HG03066 (cell line): ENCODE results near the gene MORN1.

Experiments
- ATAC-seq: cut with Tn5 transposase; IDR thresholded peaks from one replicate; pipeline ENCODE4 v1.9.1; 2021; ENCODE audit warnings: low read depth; ENCODE audit not compliant: unreplicated experiment

Gene MORN1

DNA sequence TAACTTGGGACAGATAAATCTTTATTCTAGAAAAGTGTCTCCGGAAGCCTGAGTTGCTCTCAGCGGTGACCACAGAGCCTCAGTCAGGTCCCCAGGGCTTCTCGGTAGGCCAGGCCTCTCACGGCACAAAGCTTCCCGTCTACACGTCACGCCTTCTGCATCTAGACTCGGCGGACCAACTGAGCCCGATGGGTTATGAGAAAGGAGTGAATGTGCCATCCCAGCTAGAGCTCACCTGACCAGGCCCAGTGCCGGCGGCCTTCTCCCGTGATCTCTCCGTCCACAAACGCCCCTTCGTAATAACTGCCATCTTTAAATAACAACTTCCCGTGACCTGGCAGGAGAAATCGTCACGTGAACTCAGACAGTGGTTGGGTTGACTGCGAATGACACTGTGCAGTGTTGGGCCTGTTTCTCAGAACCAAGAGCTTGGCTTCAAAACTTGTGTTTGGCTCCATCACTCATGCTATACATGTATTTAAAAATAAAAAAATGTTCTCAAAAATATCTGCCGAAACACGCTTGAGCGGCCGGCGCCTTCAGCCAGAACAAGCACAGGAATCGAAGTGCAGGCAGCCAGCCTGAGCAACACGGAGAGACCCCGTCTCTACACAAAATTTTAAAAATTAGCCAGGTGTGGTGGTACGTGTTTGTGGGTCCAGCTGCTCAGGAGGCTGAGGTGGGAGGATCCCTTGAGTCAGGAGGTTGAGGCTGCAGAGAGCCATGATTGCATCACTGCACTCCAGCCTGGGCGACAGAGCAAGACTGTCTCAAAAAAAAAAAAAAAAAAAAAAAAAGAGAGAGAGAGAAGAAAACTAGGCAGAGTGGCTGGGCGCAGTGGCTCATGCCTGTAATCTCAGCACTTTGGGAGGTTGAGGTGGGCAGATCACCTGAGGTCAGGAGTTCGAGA, 3.1 kb downstream of the MORN1 start:
- ATAC-seq: no peak

DNA sequence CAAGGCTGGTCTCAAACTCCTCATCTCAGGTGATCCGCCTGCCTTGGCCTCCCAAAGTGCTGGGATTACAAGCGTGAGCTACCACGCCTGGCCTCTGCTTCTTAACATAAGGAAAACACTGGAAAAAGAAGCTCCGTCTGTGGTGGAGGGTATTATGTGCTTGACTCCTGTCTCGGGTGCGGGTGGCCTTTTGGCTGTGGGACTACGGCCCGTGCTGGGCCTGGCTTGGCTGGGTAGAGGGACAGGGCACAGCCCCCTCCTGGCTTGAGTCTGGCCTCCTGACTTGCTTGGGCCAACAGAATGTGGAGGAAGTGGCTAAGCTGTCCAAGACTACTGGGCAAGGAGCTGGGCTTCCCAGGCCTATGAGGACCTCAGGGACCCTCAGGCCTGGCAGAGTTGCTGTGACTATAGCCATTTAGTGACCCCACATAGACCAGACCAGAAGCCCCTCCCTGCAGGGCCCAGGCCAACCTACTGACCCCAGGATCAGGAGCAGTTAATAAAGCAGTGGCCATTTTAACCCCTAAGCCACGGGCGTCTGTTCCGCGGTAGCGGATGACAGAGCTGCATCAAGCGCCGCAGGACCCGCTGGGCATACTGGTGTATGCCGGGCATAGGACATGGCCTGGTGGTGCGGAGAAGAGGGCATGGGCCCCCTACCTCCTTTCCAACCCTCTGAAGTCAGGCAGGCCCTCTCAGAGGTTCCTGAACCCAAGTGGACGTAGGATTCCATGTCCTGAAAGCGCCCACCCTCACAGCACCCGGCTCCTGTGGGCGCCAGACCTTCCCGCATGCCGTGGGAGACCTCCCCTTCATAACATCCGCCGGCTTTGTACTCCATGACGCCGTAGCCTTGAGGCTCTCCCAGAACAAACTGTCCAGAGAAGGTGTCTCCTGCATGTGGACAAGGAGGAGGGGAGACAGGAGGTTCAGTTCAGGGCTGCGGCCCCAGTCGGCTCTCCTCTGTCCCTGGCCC, 4.4 kb downstream of the MORN1 start:
- ATAC-seq: no peak

DNA sequence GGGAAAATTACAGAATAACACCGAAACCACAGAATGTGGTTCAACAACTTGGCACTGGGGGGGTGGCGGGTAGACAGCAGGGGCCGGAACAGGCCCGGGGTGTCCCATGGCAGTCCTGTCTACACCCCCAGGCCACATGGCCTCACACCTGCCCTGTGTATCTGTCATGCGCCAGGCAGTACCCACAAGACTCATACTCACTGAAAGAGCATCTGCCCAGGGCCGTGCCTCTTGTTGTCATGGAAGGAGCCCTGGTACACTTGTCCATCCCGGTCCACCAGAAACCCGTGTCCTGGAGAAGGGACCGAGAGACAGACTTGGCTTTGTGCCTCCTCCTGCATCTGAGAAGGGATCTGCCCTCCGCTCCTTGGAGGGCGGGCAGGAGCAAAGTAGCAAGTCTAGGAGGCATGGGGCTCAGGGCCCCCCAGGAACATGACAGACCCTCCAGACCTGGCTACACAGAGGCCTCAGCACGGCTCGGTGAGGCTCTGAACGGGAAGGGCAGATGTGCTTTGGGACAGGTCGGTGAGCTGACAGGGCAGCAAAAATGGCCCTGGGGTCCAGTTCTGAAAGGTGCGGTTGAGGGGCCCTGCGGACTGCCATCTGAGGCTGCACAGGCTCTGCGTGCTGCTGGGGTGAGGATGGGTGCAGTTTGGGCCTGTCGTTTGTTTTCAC, 5.6 kb downstream of the MORN1 start:
- no peak for ATAC-seq

DNA sequence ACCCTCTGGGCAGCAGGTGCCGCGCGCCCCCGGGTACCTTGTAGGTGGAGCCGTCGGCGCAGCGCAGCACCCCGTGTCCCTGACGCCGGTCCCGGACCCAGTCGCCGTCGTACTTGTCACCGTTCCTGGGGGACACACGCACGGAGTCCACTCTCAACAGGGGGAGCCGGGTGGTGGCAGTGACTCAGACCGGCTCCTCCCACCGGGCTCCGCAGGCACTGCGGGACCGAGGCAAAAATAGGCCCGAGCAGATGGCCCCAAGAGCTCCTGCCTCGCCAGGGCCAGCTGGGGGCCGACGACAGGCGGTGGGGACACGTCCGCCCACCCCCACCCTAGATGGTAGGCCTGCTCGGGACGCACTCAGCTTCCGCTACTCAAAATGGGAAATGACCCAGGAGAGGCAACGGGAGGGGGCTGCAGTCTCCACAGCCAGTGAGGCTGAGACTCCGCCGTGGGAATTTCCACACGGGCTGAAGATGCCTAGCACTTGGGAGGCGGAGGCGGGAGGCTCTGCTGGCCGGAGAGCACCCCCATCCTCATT, 6.3 kb downstream of the MORN1 start:
- no peak for ATAC-seq

DNA sequence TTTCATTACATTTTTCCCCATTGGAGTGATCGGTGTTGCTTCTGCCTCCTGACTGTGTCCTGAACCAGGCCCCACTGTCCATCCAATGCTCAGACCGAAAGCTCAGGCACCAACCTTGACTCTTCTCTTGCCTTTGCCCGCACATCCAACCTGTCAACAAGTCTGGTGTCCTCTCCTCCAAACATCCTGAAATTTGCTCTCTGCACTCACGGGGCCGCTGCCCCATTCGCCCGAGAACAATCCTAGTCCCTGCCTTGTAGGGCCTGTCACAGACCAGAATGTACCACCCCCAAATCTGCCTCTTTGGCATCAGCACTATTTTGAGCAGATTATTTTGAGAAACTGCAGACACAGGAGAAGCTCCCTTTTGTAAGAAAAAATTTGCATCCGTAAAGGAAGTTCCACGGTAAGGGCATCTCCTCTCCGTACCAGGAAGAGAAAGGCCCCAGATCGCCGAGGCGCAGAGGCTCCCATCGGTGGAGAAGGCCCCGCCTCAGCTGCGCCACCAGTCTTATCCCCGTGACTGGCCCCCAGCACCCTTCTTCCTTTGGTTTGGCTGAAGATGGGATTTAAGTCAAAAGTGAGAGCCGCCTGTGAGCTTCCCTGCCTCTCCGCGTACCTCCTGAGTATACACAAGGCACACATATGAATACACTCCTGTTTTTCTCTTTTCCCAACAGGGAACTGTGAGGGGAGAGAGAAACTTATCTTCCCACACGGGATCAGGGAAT, 7.1 kb downstream of the MORN1 start:
- no peak for ATAC-seq

DNA sequence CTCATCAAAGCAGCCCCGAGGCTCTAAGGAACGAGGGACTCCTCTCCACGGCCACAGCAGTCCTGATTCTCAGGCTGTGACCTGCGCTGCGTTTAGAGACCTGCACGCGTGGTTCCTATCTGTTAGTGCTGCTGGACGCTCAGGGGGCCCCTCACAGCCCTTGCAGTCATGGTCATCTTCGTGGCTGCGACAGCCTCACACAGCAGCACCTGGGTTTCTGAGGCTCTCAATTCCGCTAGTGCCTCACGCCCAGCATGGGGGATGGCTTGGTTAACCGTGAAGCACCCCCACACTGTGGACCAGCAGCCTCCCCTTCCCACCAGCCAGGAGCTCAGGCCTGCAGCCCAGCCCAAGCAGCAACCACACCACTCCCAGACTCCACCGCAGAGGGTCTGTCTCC, 7.8 kb downstream of the MORN1 start:
- ATAC-seq: no peak

DNA sequence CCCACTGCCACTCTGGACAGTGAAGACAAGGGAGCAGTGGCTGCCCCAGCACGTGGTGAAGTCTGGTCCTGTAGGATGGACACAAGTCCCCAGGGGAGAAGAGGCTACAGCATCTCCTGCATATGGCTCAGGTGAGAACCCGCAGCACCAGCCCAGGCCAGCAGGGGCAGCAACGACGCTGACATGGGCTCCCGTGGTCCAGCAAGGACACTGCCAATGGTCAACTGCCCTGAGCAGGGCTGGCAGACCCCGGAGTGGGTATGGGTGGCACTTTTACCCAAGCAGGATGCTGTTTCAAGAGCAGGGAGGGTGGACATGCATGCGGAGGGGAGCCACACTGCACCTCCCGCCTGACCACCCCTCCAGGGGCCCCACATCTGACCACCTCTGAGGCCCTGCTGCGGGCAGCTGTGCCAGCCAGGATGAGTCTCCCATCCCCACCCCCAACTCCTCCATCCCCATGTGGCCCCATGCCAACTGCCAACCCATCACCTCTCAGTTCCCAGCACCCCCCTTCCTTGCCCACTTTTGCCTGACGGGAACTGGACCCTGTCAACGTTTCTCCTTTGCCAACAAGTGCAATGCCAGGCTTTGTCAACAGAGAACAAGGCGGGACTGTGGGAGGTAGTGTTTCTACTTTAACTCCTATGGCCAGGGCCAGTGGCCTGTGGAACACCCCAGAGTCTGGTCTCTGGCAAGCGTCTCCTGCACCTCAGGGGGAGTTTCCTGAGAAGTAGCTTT, 8.6 kb downstream of the MORN1 start:
- no peak for ATAC-seq

DNA sequence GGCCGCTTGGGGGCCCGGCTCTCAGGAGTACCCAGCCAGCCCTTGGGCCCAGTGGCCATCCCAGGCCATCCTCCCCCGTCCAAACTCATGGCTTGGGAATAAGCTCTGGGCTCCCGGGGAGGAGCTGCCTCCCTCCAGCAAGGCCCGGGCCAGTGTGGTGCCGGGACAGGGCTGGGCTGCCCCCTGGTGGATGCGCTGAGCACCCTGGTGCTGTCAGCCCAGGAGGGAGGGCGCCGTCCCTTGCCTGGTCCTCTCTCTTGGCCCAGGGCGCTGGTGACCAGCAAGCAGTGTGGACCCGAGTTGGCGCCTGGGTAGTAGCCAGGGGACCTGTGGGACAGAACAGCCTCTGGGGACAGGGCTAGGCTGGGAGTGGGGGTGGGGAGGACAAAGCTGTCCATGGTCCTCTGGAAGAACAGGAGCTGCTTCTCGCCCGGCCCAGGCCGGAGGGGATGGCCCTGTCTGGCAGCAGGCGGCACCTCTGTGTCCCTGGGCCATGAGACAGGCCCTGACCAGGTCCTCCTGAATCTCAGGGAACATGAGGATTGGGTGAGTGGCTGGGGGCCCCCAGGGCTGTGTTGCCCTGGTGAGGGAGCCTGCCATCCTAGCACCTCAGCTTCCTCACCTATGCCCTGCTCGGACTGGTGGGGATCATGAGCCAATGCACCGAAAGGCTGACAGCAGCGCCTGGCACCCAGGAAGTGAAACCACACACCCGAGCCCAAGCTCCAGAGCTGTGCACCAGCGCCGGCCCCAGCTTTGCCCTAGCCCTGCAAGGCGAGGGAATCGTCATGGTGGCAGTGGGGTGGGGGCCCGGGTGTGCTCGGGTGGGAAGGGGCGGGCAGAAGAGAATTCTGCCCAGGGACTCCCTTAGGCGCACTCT, 9.4 kb downstream of the MORN1 start:
- ATAC-seq: peak; percentile 72

DNA sequence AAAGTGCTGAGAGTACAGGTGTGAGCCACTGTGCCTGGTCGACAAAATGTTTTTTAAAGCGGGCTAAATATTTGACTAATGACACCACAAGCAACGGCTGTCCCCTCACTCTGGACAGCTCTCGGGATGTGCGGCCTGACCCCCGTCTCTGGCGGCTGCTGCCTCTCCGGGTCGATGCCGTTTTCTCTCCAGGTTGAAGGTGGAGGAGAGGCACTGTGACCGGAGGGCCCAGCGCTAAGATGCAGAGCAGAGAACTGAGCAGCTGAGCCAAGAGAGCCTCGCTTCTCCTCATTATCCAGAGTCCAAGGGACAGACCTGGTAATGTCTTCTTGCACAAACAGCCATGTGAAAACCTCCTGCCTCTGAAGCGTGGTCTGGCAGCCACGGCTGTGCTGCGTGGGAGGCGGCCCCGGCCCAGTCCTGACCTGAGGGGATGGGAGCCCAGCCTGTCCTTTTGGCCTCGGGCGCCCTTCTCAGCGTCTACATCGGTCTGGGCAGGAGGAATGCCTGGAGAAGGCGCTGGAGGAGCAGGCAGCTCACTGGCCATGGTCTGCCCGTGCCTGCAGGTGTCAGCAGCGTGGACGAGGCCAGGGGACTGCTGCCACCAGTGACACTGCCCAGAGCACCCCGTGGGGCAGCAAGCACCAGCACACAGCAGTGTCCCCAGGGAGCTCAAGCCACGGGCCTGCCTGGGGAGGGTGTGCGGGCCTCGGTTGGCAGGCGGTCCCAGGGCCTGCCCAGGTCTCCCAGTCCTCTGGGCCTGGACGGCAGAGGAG, 10.3 kb downstream of the MORN1 start:
- no peak for ATAC-seq

DNA sequence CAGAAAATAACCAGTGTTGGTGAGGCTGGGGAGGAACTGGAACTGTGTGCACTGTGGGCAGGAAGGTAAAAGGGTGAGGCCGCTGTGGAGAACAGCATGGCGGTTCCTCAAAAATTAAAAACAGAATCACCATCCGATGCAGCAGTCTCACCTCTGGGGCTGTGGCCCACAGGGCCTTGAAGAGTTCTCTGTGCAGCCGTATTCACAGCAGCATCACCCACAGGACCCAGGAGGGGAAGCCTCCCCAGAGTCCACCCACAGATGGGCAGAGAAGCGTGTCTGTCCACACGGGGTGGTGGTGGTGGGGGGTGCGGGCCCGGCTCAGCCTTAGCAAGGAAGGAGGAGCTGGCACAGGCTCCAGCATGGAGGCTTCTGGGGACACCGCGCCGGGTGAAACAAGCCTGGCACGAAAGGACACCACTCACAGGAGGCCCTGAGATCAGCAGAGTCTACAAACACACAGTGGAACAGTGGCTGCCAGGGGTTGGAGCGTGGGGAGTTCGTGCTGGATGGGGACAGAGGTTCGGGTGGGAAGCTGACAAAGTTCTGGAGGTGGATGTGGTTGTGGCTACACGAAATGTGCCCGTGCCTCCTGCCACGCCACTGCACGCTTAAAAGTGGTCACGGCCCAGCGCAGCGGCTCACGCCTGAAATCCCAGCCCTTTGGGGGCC, 11.5 kb downstream of the MORN1 start:
- no peak for ATAC-seq

DNA sequence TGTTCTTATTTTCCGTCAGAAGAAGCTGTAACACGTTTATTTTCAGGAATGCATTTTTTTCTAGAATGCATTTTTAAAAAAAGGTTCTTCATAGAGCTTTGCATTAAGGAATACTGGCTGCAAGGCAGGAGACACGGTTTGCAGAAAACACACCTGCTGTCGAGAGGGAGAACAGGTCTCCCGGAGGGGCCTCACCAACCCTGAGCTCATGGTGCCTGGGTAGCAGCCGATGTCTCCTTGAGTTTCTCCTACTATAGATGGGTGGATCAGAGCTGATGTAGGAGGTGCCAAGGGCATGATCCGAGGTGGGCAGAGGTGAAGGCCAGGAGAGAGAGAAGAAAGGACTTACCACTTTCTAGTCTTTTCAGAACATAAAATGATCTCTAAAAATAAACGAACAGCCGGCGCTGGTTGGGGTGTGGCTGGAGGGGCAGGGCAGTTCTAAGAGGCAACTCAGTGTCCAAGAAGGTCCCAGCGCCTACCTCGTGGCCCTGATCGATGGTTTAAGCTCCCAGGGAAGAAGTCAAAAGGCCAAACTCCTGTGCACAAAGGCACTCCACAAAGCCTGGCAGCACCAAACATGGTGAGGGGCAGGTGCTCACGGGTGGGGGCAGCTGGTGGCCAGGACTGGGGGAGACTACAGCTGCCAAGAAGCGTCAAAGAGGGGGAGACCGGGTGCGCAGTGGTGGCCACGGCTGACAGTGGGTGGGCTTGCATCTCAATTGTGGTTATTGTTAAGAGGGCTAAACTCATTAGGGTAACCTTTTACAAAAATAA, 12.2 kb downstream of the MORN1 start:
- ATAC-seq: no peak

DNA sequence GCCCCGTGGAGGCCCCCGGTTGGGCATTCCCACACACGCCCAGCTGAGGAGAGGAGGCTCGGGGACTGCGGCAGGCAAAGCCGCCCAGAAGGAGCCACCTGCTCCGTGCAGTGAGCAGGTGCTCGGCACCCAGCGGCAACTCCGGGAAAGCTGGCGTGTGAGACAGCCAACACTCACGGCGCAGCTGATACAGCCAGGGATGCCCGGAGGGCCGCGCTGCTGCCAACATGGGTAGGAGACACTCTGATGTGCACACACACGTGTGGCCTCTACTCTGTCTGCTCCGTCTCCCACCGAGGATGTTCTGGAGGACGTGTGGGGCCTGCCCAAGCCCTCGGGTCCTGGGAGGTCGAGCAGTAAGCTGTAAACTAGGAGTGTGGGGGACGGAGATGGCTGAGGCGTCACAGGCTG, 12.9 kb downstream of the MORN1 start:
- ATAC-seq: no peak

DNA sequence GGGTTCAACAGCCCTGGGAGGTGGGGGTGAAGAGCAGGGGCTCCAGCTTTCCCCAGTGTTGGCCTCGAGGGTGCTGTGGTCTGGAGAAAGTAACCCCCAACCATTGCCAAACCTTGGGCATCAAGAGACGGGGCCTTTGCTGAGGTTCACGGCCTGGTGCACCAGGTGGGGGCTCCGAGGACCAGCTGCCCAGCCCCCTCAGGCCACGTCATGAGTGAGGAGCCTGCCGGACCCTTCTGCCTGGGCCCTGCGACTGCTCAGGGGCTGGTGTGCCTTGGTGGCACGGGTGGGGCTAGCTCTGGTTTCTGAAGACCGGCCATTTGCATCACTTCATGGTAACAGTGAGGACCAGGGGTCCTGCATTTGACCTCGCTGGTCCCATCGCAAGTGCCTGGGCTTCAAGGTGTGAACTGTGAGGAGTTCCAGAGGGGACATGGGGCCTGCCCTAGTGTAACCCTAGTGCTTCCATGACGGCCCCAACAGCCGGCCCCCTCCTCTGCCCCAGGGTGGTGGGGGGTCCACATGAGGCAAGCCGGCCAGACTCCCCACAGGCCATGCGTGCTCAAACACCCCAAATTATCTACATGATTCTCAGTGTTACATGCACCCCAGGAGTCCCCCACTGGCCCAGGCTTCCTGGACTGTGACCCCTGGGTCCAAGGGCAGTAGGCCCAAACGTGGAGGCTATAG, 13.5 kb downstream of the MORN1 start:
- no peak for ATAC-seq

DNA sequence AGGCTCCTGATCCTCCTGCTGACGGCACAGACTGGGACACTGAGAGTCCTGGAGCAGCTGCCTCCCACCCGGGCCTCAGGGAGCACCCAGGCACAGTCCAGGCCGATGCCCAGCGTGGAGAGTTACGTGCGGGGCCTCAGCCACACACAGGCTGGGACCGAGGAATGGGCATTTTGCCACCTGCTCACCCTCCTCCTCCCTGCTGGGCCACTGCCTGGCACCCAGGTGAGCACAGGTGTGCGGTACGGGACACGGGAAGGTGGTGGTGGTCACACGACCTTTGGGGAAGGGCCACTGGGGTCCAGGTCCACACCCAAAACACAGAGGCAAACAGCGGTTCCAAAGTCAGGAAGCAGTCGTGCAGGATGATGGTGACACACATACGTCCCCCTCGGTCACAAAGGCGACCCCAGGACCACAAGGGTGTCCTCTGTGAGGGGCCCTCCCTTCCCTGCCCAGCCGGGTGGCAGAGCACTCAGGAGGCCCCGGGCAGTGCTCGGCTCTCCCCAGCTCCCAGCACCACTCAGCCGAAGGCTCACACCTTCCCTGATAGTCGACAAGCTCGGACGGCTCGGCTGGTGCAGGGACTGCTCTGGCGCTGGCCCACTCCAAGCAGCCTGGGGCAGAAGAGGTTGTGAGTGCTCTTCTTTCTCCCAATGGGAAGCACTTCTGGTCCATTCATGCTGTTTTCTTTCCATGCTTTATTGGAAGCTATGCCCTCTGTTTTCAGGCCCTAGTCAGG, 14.3 kb downstream of the MORN1 start:
- no peak for ATAC-seq

DNA sequence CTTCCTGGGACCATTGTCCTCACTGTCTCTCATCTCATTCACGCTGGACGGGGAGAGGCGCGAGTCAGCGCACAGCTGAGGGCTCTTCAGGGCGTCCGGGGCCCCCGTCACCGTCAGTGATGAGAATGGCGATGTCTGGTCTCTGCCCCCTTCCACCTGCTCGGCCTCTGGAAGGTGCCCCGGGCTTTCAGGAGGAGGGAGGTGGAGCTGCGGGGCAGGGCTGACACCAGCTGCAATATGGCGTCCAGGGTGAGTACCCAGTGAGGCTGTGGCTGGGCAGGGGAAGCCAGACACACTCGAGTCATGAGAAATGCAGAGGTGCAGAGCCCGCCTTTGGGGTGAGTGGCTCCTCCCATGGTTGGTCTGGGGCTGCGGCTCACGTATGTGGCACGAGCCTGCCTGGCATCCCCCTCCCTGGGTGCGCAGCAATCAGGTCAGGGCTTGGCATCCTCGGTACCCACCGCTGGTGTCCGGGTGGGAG, 15.1 kb downstream of the MORN1 start:
- ATAC-seq: no peak
